ENCODE results near the gene CKAP5. TPM values are rescaled to one million over a fixed set of nuclear protein-coding genes. Genes with fewer than 3 reads are reported as not detected.

The CKAP5 gene
- total RNA-seq, 2 donors from 2014 or later, result 162 to 211 TPM

- TF ChIP-seq, protein P1, sequence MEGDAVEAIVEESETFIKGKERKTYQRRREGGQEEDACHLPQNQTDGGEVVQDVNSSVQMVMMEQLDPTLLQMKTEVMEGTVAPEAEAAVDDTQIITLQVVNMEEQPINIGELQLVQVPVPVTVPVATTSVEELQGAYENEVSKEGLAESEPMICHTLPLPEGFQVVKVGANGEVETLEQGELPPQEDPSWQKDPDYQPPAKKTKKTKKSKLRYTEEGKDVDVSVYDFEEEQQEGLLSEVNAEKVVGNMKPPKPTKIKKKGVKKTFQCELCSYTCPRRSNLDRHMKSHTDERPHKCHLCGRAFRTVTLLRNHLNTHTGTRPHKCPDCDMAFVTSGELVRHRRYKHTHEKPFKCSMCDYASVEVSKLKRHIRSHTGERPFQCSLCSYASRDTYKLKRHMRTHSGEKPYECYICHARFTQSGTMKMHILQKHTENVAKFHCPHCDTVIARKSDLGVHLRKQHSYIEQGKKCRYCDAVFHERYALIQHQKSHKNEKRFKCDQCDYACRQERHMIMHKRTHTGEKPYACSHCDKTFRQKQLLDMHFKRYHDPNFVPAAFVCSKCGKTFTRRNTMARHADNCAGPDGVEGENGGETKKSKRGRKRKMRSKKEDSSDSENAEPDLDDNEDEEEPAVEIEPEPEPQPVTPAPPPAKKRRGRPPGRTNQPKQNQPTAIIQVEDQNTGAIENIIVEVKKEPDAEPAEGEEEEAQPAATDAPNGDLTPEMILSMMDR (conservative IDR thresholded peaks at IDR 0.05), result no peak
- no peaks in the 10 kb centered on the region for H3K4me1 Mint-ChIP-seq
- H3K4me3 Mint-ChIP-seq, result no peak overlapping the region
- Histone ChIP-seq H3K27me3 (ENCODE audit: control insufficient read depth, insufficient read depth, low read length, poor library complexity, severe bottlenecking) (no peaks in the 10 kb centered on the region), H3K9me3 (ENCODE audit: control insufficient read depth, low read length) (no peaks in the 10 kb centered on the region), H3K27ac (ENCODE audit: low read depth, low read length) (no peak overlapping the region), H3K4me1 (ENCODE audit: control insufficient read depth, insufficient read depth, low read length) (no peaks in the 10 kb centered on the region), H3K4me3 (ENCODE audit: low read length) (no peak overlapping the region), H3K36me3 (ENCODE audit: control insufficient read depth, insufficient read depth, low read length) (peaks cover 1% of the 10 kb centered on the region), H3K9ac (ENCODE audit: extremely low read depth, low read length, poor library complexity, severe bottlenecking) (no peak overlapping the region)
- no peaks in the 10 kb centered on the region for H3K9me3 Mint-ChIP-seq
- H3K36me3 Mint-ChIP-seq (ENCODE audit: low read depth), result peaks cover 26% of the 10 kb centered on the region
- DNase-seq, result no peak
- WGBS, 2 experiments (ENCODE audit: insufficient coverage in 1 of 2, insufficient read length in 1 of 2), result 85 to 100% methylated on average over 2 of the region's 2 CpGs
- no peaks in the 10 kb centered on the region for H3K27me3 Mint-ChIP-seq (ENCODE audit: insufficient read depth)
- H3K27ac Mint-ChIP-seq, result no peak overlapping the region
Observed at GRCh38 chr11:46890665-46891064, 44.6 kb upstream of the CKAP5 start.

- 76% methylated on average over 21 to 23 of the region's 23 CpGs for WGBS, 2 experiments (ENCODE audit: insufficient coverage in 1 of 2, insufficient read length in 1 of 2)
- peaks cover 22% of the 10 kb centered on the region for H3K36me3 Mint-ChIP-seq (ENCODE audit: low read depth)
Observed at GRCh38 chr11:46889689-46890475, 43.8 kb upstream of the CKAP5 start.

DNA sequence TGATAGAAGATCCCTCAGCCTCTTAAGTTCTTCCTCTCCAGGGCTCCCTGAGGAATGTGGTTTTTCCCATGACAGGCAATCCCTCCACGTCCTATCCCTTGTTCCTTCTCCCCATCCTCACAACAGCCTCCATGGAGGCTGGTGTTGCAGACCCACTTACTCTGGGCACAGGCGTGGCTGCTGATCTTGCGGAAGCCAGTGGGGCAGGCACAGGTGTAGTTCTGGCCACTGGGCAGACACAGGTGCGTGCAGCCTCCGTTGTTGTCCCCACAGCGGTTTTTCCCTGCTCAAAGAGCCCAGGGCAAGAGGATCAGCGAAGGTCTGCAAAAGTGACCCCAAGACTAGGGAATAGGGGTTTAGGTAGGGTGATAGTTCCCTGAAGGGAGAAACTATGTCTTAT lies 43.2 kb upstream of the CKAP5 start:
- H3K9ac ChIP-seq (ENCODE audit: extremely low read depth, low read length, poor library complexity, severe bottlenecking), result no peak overlapping the region
- H3K4me3 ChIP-seq (ENCODE audit: low read length), result no peak overlapping the region
- H3K27me3 ChIP-seq (ENCODE audit: control insufficient read depth, insufficient read depth, low read length, poor library complexity, severe bottlenecking), result no peaks in the 10 kb centered on the region
- Mint-ChIP-seq H3K36me3 (ENCODE audit: low read depth) (peaks cover 24% of the 10 kb centered on the region), H3K4me1 (no peaks in the 10 kb centered on the region), H3K4me3 (no peak overlapping the region), H3K27ac (no peak overlapping the region), H3K27me3 (ENCODE audit: insufficient read depth) (no peaks in the 10 kb centered on the region), H3K9me3 (no peaks in the 10 kb centered on the region)
- TF ChIP-seq, protein P1 (conservative IDR thresholded peaks at IDR 0.05), result no peak
- H3K27ac ChIP-seq (ENCODE audit: low read depth, low read length), result no peak overlapping the region
- WGBS, 2 experiments (ENCODE audit: insufficient coverage in 1 of 2, insufficient read length in 1 of 2), result 90 to 100% methylated on average over 6 to 7 of the region's 7 CpGs
- DNase-seq, result no peak
- H3K9me3 ChIP-seq (ENCODE audit: control insufficient read depth, low read length), result no peaks in the 10 kb centered on the region
- H3K36me3 ChIP-seq (ENCODE audit: control insufficient read depth, insufficient read depth, low read length), result no peaks in the 10 kb centered on the region
- no peaks in the 10 kb centered on the region for H3K4me1 ChIP-seq (ENCODE audit: control insufficient read depth, insufficient read depth, low read length)

More at GRCh38 chr11:46889689-46890475, 43.8 kb upstream of the CKAP5 start:
- Mint-ChIP-seq H3K27me3 (ENCODE audit: insufficient read depth) (no peaks in the 10 kb centered on the region), H3K9me3 (no peaks in the 10 kb centered on the region), H3K27ac (no peak overlapping the region), H3K4me1 (no peaks in the 10 kb centered on the region), H3K4me3 (no peak overlapping the region)
- Histone ChIP-seq H3K9me3 (ENCODE audit: control insufficient read depth, low read length) (no peaks in the 10 kb centered on the region), H3K27ac (ENCODE audit: low read depth, low read length) (no peak overlapping the region), H3K27me3 (ENCODE audit: control insufficient read depth, insufficient read depth, low read length, poor library complexity, severe bottlenecking) (no peaks in the 10 kb centered on the region), H3K4me1 (ENCODE audit: control insufficient read depth, insufficient read depth, low read length) (no peaks in the 10 kb centered on the region), H3K4me3 (ENCODE audit: low read length) (no peak overlapping the region), H3K9ac (ENCODE audit: extremely low read depth, low read length, poor library complexity, severe bottlenecking) (no peak overlapping the region), H3K36me3 (ENCODE audit: control insufficient read depth, insufficient read depth, low read length) (no peaks in the 10 kb centered on the region)
- TF ChIP-seq, protein P1 (conservative IDR thresholded peaks at IDR 0.05), result peak; percentile 92
- peak; percentile 92 for DNase-seq

All from endodermal cell (in vitro differentiated cells).